ENCODE measurements around the gene SIGLEC11. TPM values are rescaled to one million over a fixed set of nuclear protein-coding genes. Genes with fewer than 3 reads are reported as not detected.
"Not testable (repeated sequence)": the region's sequence is repeated elsewhere in the genome, so short reads cannot be mapped to it uniquely, and the experiment has no call there.

SIGLEC11 gene
- total RNA-seq, 1 donor from 2014 or later, result not detected

DNA sequence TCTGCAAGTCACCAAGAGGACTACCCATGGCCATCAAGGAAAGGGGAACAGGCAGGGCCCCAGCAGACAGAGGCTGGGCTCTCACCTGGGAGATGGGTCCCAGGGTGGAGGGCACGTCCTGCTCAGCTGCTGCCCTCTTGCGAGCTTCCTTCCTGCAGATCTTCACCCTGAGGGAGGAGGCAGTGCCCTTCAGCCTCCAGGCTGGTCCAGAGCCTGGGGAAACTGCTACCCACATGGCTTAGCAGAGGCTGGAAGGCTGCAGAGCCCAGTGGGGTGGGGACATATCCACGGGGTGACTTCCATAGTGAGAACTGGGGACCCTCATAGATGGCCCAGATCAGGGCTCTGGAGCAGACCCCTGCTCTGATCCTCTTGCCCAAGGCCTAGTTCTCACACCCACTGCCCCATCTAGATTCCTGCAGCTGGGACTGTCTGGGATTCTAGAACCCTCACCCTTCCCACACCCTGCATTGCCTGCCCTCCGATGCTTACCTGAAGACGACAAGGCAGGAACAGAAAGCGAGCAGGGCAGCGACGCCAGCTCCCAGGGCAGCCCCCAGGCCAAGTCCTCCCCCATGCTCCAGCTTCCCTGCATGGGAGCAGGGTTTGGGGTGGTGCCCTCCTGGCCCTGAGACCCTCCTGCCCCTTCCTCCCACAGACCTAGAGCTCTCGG, 9.0 kb downstream of the SIGLEC11 start:
- DNase-seq (ENCODE audit: low read depth), result no peak

DNA sequence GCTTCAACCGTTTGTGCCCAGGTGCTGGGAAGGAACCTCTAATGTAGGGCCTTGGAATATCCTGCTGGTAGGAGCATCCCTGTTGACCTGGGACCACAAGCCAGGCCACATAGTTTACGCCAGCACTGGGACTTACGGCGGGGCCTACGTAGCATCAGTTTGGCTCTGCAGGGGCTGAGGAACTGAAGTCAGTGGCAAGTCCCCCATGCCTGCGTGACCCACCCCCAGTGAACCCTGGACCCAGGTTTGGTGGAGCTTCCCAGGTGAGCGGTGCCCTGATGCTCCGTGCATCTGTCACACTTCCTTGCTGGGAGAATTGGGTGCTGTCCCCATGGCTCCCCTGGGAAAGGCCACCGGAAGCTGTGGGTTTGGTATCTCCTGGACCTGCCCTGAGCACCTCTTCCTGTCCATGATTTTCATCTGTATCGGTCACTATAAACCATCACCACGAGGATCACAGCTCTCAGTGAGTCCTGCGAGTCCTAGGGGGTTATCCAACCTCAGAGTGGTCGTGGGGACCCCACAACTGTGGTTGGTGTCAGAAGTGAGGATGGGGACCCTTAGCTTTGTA, 9.9 kb downstream of the SIGLEC11 start:
- DNase-seq (ENCODE audit: low read depth), result no peak

DNA sequence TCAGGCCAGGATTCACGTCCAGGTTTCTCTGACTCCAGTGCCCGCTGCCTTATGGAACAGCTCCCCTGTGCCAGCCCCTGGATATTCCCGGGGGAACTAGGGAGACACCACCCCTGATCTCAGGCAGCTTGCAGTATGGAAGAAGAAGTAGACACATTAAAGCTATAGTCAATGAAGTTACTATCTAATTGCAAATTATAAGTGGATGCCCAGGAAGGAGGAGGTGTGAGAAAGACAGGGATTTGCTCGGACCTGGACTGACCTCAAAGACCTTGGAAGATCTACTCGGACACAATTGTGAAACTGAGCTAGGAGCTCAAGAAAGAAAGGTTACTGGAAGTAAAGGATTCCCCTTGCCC, 10.4 kb downstream of the SIGLEC11 start:
- no peak for DNase-seq (ENCODE audit: low read depth)

DNA sequence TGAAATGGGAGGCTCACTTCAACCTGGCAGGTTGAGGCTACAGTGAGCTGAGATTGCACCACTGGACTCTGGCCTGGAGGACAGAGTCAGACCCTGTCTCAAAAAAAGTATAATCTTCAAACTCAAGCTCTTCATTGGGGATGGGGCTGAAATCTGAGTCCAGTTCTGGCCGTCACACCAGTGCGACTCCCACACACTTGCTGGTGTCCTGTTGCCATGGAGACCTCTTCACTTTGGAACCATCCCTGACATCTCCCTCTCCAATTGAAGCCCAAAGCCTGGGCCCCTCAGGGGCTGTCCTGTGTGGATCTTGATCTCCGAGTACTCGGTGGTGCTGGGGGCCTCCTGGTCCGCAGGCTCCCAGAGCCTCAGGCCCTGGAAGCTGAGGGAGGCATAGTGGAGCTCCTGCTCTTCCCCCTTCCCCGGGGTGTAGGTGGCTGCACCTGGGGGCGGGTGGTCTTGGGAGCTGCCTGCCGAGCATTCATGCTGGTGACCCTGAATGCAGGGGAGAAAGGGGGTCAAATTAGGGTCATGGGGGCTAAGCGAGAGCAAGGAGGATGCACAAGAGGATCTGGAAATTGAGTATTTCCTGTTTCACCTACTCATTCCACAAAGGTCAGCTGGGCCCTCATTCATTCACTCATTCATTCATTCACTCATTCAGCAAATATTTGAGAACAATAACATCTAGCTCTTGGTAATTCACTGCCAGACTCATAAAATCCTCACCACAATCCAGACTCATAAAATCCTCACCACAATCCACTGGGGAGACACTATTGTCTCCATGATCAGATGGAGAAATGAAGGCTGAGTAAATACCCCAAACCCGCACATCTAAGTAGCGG, 11.0 kb downstream of the SIGLEC11 start:
- no peak for DNase-seq (ENCODE audit: low read depth)

DNA sequence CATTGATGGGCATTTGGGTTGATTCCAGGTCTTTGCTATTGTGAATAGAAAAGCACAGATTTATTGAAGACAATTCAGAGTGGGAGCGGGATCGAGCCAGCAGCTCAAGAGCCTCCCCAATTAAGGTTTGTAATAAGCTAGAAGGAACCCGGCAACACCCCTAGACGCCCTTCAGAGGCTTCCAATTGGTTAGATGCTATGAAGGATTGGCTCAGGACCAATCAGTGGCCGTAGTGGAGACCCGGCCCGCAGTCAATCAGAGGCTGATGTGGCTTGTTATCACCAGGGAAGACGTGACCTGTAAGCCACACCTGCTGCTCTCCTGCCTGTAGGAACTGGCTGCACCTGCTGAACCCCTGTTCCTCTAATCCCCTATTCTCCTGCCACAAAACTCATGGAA, 14.6 kb downstream of the SIGLEC11 start:
- DNase-seq (ENCODE audit: low read depth), result no peak

DNA sequence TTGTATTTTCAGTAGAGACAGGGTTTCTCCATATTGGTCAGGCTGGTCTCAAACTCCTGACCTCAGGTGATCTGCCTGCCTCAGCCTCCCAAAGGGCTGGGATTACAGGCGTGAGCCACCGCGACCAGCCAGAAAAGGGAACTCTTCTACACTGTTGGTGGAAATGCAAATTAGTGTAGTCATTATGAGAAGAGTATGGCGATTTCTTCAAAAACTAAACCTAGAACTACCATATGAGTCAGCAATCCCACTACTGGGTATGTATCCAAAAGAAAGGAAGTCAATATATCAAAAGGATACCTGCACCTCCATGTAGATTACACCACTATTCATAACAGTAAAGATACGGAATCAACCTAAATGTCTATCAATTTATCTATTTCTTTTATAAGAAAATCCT, 16.4 kb downstream of the SIGLEC11 start:
- DNase-seq (ENCODE audit: low read depth), result not testable (repeated sequence)

DNA sequence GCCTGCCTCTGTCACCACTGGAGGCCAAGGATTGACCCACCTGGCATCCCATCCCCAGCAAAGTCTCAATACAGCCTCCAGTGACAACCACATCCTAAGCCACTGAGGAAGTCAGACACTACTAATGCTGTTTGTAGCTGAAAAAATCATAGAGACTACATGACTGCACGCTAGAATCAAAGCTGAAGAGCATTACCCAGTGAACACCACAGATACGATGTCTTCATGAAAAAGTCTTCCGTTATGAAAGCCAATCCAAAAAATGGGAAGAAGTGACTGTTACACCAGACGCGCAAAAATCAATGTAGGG, 20.5 kb downstream of the SIGLEC11 start:
- DNase-seq (ENCODE audit: low read depth), result no peak

DNA sequence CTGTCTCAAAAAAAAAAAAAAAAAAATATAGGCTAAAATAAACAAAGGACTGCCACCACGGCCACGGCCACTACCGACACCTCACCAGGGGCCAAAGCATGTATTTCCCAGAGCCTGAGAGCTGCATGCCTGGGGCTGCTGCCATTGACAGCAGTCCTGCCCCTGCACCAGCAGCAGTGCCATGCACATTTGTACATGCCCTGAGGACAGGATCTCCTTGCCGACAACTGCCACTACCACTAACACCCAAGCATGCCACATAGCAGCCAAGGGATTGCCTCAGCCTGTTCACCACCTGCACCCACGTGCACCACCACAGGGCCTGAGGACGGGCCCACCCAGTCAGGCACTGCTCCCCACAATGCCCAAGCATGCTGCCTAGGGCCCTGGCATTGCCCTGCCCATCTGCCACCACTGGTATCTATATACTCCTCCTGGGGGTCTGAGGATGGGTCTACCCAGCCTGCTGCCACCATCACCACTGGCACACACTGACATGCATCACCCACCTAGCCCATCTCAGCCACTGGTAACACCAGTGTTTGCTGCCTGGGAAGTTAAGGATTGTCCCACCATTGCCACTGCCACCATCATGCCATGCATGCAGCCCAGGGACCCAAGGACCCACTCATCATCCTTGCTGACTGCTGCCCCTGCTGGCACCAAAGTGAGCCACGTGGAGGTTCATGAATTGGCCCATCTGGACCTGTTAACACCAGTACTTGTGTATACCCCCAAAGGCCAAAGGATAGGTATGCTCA, 21.1 kb downstream of the SIGLEC11 start:
- no peak for DNase-seq (ENCODE audit: low read depth)

DNA sequence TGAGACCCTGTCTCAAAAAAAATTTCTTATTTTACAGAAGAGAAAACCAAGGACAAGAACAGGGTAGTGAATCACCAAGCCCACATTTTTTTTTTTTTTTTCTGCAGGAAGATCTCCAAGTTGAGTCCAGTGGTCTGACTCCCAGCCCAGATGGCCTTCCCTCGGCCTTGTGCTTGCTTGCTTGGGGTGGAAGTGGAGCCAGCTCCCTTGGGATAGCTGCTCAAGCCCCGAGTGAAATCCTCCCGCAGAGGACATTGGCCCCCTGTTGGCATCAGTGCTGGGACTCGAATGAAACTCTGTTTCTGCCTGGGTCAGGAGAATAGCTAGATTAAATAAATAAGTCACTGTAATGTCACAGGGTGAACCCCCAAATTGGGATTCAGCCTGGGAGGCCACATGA, 22.3 kb downstream of the SIGLEC11 start:
- DNase-seq (ENCODE audit: low read depth), result no peak

DNA sequence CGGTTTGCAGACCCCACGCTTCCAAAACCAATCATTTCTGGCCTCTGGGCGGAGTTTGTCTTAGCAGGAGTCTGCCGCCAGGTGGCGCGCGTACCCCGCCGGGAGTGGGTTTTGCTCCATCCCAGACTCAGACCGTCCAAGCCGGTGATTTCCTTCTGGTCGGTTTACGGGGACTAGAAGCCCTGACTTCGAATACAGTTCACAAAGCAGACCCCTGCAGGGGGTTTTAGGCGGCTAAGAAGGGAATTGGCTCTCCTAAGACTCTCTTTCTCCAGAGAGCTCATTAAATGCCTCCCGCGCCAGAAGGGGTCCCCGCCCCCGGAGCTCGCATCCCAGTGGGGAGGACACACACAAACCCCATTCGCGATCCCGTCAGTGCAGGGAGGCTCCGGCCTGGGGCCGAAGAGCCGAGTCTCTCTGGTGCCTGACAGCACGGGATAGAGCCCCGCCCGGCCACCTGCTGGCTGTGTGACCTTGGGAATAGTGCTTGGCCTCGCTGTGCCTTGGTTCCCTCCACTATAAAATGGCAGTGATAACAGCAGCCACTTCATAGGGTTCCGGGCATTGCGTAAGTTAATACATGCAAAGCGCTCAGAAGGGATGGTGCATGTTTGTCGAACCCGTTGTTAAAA, 23.1 kb downstream of the SIGLEC11 start:
- DNase-seq (ENCODE audit: low read depth), result peak; percentile 31

DNA sequence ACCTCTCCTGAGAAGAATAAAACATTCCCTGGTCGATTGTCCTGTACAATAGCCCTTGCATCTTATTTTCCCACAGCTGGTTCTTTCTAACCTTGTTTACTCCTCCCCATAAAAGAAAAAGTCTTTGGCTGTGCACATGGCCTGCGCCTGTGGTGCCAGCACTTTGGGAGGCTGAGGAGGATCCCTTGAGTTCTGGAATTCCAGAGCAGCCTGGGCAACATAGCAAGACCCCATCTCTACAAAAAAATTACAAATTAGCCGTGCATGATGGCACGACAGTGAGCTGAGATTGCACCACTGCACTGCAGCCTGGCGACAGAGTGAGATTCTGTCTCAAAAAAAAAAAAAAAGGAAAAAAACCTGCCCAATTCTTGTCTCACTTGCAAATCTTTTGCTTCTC, 24.4 kb downstream of the SIGLEC11 start:
- DNase-seq (ENCODE audit: low read depth), result no peak

DNA sequence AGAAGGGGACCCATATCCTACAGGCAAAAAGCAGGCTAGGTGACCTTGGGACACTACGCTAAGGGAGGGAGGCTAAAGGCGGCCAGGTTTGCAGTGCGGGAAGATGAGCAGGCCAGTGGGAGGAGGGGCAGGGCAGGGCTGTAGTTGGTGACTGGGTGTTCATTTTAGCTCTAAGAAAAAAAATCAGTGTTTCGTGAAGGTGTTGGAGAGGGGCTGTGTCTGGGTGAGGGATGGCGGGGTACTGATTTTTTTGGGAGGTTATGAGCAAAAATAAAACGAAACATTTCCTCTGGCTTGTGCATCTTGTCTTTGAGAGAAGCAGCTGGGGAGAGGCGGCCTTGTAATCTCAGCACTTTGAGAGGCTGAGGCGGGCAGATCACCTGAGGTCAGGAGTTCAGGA, 27.3 kb downstream of the SIGLEC11 start:
- no peak for DNase-seq (ENCODE audit: low read depth)

DNA sequence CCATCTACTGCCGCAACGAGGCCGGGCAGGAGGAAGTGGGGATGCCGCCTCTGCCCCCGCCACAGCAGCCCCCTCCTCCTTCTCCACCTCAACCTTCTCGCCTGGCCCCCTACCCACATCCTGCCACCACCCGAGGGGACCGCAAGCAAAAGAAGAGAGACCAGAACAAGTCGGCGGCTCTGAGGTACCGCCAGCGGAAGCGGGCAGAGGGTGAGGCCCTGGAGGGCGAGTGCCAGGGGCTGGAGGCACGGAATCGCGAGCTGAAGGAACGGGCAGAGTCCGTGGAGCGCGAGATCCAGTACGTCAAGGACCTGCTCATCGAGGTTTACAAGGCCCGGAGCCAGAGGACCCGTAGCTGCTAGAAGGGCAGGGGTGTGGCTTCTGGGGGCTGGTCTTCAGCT, 28.2 kb downstream of the SIGLEC11 start:
- DNase-seq (ENCODE audit: low read depth), result no peak

DNA sequence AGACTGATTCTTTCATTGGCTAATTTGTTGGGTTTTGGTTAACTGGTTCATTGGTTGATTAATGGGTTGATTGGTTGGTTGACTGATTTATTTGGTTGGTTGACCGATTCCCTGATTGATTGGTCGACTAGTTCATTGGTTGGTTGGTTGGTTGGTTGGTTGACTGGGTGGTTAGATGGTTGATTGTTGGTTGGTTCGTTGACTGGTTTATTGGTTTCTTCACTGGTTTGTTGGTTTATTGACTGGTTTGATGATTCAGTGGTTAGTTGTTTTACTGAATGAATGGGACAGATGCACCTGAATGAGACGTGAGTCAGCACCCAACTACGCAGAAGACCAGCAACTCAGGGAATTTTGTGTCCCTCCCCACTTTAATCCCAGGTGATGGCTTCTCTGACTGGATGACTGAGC, 28.9 kb downstream of the SIGLEC11 start:
- peak; percentile 79 for DNase-seq (ENCODE audit: low read depth)

DNA sequence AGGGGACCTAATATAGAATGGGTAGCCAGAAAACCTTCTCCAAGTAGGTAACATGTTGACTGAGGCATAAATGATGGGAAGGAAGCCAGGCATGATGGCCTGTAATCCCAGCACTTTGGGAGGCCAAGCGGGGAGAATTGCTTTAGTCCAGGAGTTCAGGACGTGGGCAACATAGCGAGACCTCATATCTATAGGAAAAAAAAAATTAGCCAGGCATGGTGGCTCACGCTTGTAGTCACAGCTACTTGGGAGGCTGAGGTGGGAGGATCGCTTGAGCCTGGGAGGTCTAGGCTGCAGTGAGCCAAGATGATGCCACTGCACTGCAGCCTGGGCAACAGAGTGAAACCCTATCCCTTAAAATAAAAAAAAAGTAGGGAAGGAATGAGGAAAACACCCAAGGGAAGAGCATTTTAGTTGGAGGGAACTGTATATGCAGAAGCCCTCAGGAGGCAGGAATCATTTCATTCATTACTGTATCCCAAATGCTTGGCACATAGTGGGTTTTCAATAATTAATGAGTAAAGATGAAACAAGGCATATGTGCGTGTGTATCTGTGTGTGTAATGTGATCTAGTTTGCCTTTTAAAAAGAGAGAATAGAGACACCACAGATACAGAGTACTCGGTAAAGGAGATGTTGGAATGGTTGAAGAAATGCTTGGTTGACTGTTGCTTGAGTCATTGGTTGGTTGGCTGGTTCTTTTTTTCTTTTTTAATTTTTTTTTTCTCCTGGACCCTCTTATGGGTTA, 29.5 kb downstream of the SIGLEC11 start:
- DNase-seq (ENCODE audit: low read depth), result no peak

DNA sequence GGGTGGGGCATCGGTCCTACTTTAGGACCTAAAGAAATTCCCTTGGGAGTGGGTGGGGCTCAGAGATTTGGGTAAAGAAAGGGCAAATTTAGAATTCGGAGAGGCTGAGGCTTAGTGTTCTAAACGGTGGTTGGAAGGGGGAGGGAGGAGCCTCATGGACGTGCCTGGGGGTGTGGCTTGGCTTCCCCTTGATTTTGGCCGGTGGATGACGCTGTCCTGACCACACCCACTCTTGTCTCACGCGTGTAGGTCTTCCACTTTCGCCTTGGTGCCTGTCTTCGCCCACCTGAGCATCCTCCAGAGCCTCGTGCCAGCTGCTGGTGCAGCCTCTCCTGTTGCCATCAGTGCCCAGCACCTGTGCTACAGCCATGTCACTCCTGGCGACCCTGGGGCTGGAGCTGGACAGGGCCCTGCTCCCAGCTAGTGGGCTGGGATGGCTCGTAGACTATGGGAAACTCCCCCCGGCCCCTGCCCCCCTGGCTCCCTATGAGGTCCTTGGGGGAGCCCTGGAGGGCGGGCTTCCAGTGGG, 30.4 kb downstream of the SIGLEC11 start:
- no peak for DNase-seq (ENCODE audit: low read depth)

DNA sequence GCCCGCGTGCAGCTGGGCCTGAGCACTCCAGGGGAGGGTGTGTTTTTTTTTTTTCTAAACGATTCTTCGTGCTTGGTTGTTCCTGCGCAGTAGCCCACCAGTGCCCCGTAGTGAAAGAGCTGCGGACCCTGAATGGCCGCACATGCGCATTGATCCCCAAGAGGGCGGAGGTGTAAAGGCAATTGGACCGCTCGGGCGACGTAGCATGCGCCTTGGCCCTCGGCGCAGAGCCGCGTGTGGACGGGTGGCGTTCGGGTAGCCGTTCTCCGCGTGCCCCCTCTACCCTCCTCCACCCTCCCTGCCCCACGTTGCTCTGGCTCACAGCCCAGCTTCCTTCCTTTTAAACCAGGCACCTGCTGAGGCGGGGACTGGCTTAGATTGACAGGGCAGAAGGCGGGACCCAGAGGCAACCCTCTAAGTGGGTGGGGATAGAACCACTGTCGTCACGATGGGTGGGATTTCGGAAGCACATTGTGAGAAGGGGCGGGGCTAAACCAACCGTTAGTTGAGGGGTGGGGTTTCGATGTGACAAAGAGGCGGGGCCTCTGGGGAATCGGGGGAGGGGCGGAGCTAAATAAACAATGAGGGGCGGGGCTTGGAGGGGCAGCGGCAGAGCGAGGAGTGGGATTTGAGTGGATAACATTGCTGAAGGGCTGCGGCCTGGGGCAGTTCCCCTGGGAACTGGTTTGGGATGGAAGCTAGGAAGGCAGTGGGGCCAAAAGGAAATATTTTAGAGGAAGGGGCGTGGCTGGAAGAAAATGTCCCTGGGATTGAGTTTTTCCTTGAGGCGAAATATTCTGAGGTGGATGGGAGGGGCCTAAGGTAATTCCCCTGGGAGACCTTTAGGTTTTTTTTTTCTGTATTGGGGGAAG, 31.1 kb downstream of the SIGLEC11 start:
- peak; percentile 93 for DNase-seq (ENCODE audit: low read depth)

DNA sequence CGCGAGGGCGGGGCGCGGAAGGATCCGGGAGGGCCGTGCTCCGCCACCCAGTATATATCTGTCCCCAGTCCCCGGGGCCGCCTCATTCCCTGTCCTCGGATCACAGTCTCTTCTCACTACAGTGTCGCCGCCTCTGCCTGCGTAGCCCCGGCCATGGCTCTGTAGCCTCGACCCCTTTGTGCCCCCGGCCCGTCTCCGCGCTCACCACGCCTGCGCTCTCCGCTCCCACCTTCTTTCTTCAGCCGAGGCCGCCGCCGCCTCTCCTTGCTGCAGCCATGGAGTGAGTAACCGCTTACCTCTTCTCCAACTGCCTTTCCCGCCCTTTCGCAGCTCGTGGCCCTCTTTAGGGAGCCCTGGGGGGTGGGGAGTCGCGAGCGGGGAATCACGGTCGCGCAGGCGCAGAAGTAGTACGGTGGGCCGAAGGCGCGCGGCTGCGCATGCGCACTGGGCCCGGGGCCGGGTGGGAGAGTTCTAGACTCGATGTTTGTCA, 31.8 kb downstream of the SIGLEC11 start, which contains the start of the genes ATF5 and NUP62:
Gene ATF5 (plus strand): TSS at position 85 of the 490 bp plus-strand sequence. CDS start 1,646 bp downstream, outside the sequence.
Gene NUP62 (minus strand): TSS at position 384 of the 490 bp plus-strand sequence. CDS start 19,697 bp downstream, outside the sequence.
- peak; percentile 52 for DNase-seq (ENCODE audit: low read depth)

DNA sequence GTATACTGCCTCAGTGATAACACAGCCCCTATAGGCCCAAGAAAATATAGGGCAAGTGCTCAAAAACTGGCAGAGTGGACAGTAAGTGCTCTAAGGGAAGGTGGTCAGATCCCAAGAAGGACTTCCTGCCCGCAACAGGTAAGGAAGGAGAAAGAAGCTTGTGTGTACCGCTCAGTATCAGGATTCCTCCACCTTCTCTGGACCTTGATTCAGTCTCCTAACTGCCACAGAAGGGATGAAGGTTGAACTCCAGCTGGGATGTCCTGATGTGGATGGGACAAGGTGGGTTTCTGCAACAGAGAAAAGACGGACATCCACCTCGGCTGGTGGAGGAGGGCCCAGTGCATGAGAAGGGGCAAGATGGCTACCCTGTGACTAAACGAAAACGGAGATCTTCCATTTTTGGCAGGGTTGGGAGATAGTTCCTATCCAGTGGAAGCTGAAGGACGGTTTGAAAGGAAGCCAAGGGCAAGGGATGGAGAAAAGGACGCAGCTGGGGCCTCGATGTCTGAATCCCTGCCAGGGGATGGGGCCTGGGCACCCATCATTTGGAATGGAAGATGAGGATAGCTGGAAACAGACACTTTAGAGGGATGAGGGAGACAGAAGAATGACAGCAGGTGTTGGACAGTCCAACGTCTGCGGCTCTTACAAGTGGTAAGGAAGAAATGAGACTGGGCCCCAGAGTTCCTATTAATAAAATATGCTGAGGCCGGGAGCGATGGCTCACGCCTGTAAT, 33.3 kb downstream of the SIGLEC11 start:
- DNase-seq (ENCODE audit: low read depth), result no peak

Data from renal cortical epithelial cell (primary cell).